NCI-H1417 treated with DMSO at 0.1 percent for 48 hours (cell line): Measurements from ENCODE around the gene KIR3DL3.
"Not testable (repeated sequence)": the region's sequence is repeated elsewhere in the genome, so short reads cannot be mapped to it uniquely, and the experiment has no call there.

Source experiments
- DNase-seq: peaks from one replicate; lab custom pipeline; 2025; lab: John Stamatoyannopoulos, UW

The KIR3DL3 gene

DNA sequence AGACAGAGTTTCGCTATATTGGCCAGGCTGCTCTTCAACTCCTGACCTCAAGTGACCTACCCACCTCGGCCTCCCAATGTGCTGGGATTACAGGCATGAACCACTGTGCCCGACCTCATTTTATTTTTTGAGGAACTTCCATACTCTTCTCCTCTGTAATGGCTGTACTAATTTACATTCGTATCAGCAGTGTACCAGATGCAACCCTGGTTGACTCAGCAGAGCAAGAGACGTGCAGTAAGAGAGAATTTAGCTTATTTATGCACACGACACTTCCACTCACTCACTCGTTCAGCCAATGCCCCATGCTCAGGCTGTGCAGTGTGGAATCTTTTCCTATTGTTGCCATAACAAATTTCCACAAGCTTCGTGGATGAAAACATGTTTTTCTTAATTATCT lies 6.9 kb downstream of the KIR3DL3 start:
- no peak for DNase-seq

DNA sequence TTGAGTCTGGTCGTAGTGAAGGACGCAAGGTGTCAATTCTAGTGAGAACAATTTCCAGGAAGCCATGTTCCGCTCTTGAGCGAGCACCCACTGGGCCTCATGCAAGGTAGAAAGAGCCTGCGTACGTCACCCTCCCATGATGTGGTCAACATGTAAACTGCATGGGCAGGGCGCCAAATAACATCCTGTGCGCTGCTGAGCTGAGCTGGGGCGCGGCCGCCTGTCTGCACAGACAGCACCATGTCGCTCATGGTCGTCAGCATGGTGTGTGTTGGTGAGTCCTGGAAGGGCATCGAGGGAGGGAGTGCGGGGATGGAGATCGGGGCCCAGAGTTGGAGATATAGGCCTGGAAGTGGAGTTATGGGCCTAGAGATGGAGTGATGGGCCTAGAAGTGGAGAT lies 14.1 kb downstream of the KIR3DL3 start, which contains the start of gene KIR2DL3:
Gene KIR2DL3, plus strand, starts transcription at position 208 of the 400 bp plus-strand sequence. Its CDS starts 33 bp downstream, at position 241.
- not testable (repeated sequence) for DNase-seq

DNA sequence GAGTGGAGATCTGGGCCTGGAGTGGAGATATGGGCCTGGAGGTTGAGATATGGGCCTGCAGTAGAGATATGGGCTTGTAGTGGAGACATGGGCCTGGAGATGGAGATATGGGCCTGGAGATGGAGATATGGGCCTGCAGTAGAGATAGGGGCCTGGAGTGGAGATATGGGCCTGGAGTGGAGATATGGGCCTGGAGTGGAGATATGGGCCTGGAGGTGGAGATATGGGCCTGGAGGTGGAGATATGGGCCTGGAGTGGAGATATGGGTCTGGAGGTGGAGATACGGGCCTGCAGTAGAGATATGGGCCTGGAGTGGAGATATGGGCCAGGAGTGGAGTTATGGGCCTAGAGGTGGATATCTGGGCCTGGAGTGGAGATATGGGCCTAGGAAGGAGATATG lies 14.5 kb downstream of the KIR3DL3 start:
- no peak for DNase-seq

DNA sequence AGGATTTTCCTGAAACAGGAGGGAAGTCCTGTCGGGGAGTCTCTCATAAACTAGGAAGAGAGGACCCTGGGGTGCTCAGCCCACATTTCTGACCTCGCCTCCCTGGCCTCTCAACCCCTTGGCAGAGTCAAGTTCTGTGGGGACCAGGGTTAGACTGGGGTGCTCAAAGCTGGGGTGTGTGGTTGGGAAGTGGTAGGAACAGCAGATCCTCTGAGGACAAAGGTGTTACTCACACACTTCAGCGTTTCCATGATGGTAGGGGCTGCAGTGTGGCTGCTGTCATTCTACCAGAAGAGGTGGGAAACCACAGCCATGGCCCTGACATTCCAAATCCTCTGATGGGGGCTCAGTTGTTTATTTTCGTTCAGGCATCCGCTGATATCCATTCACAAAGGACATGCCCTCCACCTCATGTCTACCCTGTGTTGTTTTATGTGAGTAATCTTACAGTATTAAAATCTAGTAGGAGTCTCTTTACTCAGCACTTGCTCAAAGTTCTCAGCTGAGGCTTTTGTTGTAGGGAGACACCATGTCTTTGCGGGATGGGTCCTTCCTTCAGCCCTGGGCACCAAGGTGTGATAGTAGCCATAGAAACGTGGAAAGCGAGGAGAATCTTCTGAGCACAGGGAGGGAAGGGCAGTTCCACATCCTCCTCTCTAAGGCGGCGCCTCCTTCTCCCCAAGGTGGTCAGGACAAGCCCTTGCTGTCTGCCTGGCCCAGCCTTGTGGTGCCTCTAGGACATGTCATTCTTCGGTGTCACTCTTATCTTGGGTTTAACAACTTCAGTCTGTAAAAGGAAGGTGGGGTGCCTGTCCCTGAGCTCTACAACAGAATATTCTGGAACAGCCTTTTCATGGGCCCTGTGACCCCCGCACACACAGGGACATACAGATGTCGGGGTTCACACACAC lies 15.6 kb downstream of the KIR3DL3 start:
- no peak for DNase-seq

DNA sequence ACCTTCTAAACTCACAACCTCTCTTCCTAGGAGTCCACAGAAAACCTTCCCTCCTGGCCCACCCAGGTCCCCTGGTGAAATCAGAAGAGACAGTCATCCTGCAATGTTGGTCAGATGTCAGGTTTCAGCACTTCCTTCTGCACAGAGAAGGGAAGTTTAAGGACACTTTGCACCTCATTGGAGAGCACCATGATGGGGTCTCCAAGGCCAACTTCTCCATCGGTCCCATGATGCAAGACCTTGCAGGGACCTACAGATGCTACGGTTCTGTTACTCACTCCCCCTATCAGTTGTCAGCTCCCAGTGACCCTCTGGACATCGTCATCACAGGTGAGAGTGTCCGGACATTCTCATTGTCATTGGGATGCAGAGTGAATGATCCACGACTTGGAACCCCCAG lies 17.7 kb downstream of the KIR3DL3 start:
- DNase-seq, result not testable (repeated sequence)

DNA sequence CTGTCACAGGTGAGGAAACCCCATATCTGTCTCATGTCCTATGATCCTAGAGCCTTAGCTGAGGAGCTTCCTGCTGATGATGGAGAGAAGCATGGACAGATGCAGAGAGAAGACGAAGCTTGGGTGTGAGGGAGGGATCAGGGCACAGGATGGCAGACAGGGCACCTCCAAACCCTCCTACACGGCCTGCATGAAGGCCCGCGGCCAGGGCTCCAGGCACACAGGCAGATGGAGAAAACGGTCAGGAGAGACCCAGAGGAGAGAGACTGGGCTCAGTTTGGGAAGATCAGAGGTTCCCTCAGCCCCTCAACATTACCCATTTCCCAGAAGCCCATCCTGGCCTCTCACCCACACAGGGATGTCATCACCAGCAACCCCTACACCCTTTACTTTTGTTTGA lies 19.8 kb downstream of the KIR3DL3 start:
- DNase-seq, result not testable (repeated sequence)

DNA sequence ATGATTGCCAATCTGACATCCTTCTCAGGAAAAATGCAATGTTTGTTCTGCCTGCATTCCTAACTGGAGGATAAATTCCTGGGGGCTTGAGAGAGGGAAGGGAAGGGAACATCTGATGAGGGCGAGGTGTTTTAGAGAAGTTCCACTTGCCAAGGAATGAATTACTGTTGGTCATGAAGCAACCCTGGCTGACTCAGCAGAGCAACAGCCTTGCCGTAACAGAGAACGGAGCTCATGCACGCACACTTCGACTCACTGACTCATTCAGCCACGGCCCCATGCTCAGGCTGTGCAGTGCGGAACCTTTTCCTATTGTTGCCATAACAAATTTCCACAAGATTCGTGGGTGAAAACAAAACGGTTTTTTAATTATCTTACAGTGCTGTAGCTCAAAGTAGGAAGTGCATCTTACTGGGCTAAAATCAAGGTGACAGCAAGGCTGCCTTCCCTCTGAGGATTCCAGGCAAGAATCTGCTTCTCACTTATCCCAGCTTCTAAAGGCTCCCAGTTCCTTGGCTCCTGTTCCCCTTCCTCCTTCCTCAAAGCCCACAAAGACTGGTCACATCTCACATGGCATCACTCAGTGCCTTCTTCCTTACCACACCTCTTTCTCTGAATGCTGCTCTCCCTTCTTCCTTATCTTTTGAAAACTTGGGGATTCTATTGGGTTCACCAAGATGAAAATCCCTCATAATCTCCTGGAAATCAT lies 23.5 kb downstream of the KIR3DL3 start:
- not testable (repeated sequence) for DNase-seq

DNA sequence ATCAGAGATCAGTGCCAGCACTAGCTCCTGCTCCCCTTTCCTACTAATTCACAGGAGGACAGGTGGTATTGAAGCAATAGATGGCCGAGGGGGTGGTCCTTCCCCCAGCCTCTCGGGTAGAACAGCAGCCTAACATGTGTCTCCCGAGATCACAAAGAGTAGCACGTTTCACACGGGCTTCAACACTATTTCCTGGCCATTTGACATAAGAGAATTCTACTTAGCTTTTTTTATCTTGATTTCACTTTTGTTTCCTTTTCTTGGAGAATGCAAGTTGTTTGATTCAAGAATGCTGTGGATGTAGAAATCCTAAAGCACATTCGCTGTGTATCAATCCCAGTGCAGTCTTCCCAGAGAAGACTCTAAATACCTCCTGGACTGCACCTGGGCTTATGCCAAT lies 26.0 kb downstream of the KIR3DL3 start:
- DNase-seq, result not testable (repeated sequence)

DNA sequence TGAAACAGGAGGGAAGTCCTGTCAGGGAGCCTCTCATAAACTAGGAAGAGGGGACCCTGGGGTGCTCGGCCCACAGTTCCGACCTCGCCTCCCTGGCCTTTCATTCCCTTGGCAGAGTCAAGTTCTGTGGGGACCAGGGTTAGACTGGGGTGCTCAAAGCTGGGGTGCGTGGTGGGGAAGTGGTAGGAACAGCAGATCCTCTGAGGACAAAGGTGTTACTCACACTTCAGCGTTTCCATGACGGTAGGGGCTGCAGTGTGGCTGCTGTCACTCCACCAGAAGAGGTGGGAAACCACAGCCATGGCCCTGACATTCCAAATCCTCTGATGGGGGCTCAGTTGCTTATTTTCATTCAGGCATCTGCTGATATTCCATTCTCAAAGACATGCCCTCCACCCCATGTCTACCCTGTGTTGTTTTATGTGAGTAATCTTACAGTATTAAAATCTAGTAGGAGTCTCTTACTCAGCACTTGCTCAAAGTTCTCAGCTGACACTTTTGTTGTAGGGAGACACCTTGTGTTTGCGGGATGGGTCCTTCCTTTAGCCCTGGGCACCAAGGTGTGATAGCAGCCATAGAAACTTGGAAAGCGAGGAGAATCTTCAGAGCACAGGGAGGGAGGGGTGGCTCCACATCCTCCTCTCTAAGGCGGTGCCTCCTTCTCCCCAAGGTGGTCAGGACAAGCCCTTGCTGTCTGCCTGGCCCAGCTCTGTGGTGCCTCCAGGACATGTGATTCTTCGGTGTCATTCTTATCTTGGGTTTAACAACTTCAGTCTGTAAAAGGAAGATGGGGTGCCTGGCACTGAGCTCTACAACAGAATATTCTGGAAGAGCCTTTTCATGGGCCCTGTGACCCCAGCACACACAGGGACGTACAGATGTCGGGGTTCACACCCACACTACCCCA lies 32.2 kb downstream of the KIR3DL3 start:
- DNase-seq, result not testable (repeated sequence)

DNA sequence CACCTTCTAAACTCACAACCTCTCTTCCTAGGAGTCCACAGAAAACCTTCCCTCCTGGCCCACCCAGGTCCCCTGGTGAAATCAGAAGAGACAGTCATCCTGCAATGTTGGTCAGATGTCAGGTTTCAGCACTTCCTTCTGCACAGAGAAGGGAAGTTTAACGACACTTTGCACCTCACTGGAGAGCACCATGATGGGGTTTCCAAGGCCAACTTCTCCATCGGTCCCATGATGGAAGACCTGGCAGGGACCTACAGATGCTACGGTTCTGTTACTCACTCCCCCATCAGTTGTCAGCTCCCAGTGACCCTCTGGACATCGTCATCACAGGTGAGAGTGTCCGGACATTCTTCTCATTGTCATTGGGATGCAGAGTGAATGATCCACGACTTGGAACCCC lies 34.3 kb downstream of the KIR3DL3 start:
- not testable (repeated sequence) for DNase-seq

DNA sequence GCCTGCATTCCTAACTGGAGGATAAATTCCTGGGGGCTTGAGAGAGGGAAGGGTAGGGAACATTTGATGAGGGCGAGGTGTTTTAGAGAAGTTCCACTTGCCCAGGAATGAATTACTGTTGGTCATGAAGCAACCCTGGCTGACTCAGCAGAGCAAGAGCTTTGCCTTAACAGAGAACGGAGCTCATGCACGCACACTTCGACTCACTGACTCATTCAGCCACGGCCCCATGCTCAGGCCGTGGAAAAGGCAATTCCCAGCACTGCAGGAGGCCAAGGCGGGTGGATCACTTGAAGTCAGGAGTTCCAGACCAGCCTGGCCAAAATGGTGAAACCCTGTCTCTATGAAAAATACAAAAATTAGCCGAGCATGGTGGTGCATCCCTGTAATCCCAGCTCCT lies 40.0 kb downstream of the KIR3DL3 start:
- not testable (repeated sequence) for DNase-seq

DNA sequence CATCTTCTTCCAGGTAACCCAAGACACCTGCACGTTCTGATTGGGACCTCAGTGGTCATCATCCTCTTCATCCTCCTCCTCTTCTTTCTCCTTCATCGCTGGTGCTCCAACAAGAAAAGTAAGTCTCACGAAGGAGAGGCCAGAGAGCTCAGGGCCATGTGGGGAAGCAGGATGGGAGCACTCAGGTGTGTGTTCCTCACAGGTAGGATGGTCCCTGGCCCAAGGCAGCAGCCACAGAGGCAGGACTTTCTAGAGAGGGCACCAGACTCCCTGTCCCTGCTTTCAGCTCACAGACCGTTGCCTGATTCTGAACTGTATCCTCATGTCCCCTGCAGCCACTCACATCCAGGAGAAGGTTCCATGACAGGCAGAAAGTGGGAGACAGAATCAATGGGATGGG lies 42.2 kb downstream of the KIR3DL3 start:
- DNase-seq, result not testable (repeated sequence)

DNA sequence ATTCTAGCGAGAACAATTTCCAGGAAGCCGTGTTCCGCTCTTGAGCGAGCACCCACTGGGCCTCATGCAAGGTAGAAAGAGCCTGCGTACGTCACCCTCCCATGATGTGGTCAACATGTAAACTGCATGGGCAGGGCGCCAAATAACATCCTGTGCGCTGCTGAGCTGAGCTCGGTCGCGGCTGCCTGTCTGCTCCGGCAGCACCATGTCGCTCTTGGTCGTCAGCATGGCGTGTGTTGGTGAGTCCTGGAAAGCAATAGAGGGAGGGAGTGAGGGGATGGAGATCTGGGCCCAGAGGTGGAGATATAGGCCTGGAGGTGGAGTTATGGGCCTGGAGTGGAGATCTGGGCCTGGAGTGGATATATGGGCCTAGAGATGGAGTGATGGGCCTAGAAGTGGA lies 45.4 kb downstream of the KIR3DL3 start, which contains the start of gene KIR2DL1:
Gene KIR2DL1, plus strand, starts transcription at position 148 of the 400 bp plus-strand sequence. Its CDS starts 58 bp downstream, at position 206.
- not testable (repeated sequence) for DNase-seq

DNA sequence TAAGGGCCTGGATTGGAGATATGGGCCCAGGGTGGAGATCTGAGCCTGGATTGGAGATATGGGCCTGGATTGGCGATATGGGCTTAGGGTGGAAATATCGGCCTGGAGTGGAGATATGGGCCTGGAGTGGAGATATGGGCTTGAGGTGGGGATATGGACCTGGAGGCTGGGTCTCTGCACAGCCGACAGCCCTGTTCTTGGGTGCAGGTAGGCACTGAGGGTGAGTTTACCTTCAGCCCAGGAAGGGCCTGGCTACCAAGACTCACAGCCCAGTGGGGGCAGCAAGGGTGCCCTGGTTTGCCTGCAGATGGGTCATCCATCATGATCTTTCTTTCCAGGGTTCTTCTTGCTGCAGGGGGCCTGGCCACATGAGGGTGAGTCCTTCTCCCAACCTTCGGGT lies 46.3 kb downstream of the KIR3DL3 start:
- DNase-seq, result not testable (repeated sequence)

DNA sequence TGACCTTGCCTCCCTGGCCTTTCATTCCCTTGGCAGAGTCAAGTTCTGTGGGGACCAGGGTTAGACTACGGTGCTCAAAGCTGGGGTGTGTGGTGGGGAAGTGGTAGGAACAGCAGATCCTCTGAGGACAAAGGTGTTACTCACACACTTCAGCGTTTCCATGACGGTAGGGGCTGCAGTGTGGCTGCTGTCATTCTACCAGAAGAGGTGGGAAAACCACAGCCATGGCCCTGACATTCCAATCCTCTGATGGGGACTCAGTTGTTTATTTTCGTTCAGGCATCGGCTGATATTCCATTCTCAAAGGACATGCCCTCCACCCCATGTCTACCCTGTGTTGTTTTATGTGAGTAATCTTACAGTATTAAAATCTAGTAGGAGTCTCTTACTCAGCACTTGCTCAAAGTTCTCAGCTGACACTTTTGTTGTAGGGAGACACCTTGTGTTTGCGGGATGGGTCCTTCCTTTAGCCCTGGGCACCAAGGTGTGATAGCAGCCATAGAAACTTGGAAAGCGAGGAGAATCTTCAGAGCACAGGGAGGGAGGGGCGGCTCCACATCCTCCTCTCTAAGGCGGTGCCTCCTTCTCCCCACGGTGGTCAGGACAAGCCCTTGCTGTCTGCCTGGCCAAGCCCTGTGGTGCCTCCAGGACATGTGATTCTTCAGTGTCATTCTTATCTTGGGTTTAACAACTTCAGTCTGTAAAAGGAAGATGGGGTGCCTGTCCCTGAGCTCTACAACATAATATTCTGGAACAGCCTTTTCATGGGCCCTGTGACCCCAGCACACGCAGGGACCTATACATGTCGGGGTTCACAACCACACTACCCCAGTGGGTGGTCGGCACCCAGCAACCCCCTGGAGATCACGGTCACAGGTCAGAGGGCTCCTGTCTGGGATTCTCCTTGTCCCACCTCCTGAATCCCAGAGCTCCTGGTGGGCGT lies 47.0 kb downstream of the KIR3DL3 start:
- not testable (repeated sequence) for DNase-seq

DNA sequence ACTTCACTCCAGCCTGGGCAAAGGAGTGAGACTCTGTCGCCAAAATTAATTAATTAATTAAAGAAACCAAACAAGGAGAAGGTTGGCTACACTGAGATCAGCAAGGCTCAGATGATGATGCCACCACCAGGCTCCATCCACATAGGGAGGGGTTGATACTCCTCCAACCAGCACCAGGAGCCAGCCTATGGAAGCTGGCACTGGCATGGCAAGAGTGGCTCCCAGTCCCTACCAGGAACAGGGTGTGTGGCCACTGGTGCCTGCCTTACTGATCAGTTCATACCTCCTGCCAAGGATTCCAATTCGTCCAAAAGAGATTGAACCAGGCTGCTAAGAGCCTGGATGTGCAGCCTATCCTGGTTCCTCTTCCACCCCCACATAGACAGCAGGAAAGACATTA lies 48.4 kb downstream of the KIR3DL3 start:
- not testable (repeated sequence) for DNase-seq

DNA sequence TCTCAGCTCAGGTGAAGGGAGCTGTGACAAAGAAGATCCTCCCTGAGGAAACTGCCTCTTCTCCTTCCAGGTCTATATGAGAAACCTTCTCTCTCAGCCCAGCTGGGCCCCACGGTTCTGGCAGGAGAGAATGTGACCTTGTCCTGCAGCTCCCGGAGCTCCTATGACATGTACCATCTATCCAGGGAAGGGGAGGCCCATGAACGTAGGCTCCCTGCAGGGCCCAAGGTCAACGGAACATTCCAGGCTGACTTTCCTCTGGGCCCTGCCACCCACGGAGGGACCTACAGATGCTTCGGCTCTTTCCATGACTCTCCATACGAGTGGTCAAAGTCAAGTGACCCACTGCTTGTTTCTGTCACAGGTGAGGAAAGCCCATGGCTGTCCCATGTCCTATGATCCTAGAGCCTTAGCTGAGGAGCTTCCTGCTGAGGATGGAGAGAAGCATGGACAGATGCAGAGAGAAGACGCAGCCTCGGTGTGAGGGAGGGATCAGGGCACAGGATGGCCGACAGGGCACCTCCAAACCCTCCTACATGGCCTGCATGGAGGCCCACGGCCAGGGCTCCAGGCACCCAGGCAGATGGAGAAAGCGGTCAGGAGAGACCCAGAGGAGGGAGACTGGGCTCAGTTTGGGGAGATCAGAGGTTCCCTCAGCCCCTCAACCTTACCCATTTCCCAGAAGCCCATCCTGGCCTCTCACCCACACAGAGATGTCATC lies 51.0 kb downstream of the KIR3DL3 start:
- not testable (repeated sequence) for DNase-seq

DNA sequence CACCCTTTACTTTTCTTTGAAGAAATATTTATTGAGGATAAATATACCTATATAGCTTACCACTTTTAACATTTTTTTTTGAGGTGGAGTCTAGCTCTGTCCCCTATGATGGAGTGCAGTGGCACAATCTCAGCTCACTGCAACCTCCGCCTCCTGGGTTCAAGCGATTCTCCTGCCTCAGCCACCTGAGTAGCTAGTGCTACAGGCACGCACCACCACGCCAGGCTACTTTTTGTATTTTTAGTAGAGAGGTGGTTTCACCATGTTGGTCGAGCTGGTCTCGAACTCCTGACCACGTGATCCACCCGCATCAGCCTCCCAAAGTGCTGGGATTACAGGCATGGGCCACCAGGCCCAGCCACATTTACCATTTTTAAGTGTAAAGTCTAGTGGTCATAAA lies 51.6 kb downstream of the KIR3DL3 start:
- not testable (repeated sequence) for DNase-seq

DNA sequence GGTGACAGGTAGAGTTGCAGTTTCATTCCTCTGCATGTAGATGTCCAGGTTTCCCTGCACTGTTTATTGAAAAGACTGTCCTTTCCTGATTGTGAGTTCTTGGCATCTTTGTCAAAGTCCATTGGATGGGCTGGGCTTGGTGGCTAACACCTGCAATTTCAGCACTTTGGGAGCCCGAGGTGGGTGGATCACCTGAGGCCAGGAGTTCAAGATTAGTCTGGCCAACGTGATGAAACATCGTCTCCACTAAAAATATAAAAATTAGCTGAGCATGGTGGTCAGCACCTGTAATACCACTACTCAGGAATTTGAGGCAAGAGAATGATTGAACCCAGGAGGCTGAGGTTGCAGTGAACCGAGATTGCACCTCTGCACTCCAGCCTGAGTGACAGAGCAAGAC lies 53.6 kb downstream of the KIR3DL3 start:
- DNase-seq, result not testable (repeated sequence)

DNA sequence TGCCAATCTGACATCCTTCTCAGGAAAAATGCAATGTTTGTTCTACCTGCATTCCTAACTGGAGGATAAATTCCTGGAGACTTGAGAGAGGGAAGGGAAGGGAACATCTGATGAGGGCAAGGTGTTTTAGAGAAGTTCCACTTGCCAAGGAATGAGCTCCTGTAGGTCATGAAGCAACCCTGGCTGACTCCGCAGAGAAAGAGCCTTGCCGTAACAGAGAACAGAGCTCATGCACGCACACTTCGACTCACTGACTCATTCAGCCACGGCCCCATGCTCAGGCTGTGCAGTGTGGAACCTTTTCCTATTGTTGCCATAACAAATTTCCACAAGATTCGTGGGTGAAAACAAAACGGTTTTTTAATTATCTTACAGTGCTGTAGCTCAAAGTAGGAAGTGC lies 54.7 kb downstream of the KIR3DL3 start:
- not testable (repeated sequence) for DNase-seq
